Memory B cell (primary cell): ENCODE measurements around the gene WIPF3.

Experiments
- ATAC-seq: fragments of 150-1000 bp; cut with Tn5 transposase; 2 replicates; pipeline ENCODE4 v1.10.0; 2021; ENCODE audit warnings: low read depth, mild to moderate bottlenecking, moderate library complexity
- DNase-seq, 2 donors: peaks; one replicate each; pipeline ENCODE4 v3.0.0; 2022; ENCODE audit warnings: low spot score in 2 of 2
- H3K27ac Mint-ChIP-seq: one replicate; pipeline ENCODE4 v1.8.0; 2022; ENCODE audit warnings: mild to moderate bottlenecking, moderate library complexity, mixed read lengths
- H3K27me3 Mint-ChIP-seq: one replicate; pipeline ENCODE4 v1.8.0; 2022; ENCODE audit warnings: mixed read lengths
- H3K36me3 Mint-ChIP-seq: one replicate; pipeline ENCODE4 v1.8.0; 2022; ENCODE audit warnings: mild to moderate bottlenecking, mixed read lengths
- H3K4me1 Mint-ChIP-seq: one replicate; pipeline ENCODE4 v1.8.0; 2022; ENCODE audit warnings: mixed read lengths
- H3K4me3 Mint-ChIP-seq: one replicate; pipeline ENCODE4 v1.8.0; 2022; ENCODE audit warnings: mild to moderate bottlenecking, moderate library complexity, mixed read lengths
- H3K9me3 Mint-ChIP-seq: one replicate; pipeline ENCODE4 v1.8.0; 2022; ENCODE audit warnings: mixed read lengths

WIPF3 gene

DNA sequence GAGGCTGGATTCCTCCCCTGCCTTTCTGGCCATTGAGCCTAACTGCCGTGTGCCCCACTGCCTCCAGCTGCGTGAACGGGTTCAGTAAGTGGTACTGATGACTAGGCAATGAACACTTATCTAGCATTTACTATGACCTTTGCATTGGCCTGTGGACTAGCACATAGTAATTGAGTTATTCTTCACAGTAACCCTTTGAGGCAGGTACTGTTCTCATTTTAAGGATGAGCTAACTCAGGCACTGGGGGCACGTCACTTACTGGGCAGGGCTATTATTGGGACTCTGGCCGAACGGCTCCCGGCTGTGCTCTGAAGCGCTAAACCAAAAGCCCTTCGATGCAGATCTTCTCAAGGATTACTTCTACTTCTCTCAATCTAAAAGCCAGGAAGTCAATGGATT, 38.3 kb downstream of the WIPF3 start:
- Mint-ChIP-seq H3K36me3 (no peaks in the 10 kb centered on the region), H3K9me3 (no peaks in the 10 kb centered on the region), H3K4me1 (no peaks in the 10 kb centered on the region), H3K27me3 (peaks cover 14% of the 10 kb centered on the region), H3K4me3 (no peak overlapping the region), H3K27ac (no peak overlapping the region)
- ATAC-seq (no peak), DNase-seq (no peak)

DNA sequence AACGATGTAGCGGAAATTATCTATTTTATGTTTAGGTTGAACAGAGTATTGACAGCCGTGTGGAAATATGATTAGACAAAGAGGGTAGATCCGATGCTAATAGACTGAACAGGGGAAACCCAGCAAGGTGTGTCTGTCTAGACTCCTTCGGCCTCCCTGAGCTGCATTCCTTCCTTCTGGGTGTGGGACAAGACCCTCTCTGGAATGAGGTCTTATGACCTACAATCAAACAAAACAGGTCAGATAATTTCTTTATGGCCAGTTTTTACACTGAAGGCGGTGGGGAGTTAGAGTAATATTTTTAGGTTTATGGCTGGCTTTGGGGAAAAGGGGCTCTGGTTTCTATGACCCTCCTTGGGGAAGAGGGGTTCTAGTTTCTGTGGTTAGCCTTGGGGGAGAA, 41.2 kb downstream of the WIPF3 start:
- ATAC-seq (no peak), DNase-seq (no peak)
- no peak overlapping the region for H3K4me3 Mint-ChIP-seq
- H3K36me3 Mint-ChIP-seq: no peaks in the 10 kb centered on the region
- H3K27me3 Mint-ChIP-seq: peaks cover 18% of the 10 kb centered on the region
- H3K9me3 Mint-ChIP-seq: no peaks in the 10 kb centered on the region
- H3K4me1 Mint-ChIP-seq: no peaks in the 10 kb centered on the region
- no peak overlapping the region for H3K27ac Mint-ChIP-seq

DNA sequence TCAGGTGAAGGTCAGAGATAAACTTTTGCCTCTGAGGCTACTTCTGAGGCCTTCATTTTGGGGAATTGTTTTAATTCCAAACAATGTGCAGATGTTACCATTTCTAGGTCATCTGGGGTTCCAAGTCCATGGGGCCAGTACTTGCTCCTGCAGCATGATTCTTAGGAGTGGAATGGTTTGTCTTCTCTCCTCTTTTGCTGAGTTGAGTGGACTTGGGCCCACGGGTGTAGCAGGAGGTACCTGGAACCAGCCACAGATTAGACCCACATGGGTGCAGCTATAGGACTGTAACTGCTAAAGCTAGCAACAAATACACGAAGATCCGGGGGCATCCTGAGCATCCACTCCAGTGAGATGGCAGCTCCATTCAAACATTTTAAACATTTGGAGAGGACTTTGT, 41.6 kb downstream of the WIPF3 start:
- Mint-ChIP-seq H3K27me3 (peaks cover 17% of the 10 kb centered on the region), H3K27ac (no peak overlapping the region), H3K36me3 (no peaks in the 10 kb centered on the region), H3K4me1 (no peaks in the 10 kb centered on the region), H3K4me3 (no peak overlapping the region), H3K9me3 (no peaks in the 10 kb centered on the region)
- DNase-seq: no peak
- no peak for ATAC-seq

DNA sequence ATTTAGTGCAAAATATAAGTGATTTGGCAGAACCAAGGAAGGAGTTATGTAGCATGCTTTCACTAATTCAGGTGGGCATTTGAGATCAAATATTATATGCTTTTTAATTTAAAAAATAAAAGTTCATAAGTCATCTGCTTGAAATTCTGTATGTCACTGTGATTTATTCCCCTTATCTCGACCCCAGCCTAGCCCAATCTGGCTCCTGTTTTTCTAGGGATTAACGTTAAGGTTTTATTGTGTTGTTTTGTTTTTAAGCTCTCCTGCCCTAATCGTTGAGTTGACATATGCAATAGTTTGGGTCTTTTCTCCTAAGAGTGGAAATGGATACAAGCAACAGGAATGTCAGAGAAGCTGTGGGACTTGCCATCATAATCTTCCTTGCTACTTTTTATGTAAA, 42.6 kb downstream of the WIPF3 start:
- DNase-seq (no peak), ATAC-seq (no peak)
- H3K9me3 Mint-ChIP-seq: no peaks in the 10 kb centered on the region
- H3K27ac Mint-ChIP-seq: no peak overlapping the region
- no peaks in the 10 kb centered on the region for H3K4me1 Mint-ChIP-seq
- no peak overlapping the region for H3K4me3 Mint-ChIP-seq
- no peaks in the 10 kb centered on the region for H3K36me3 Mint-ChIP-seq
- peaks cover 11% of the 10 kb centered on the region for H3K27me3 Mint-ChIP-seq

DNA sequence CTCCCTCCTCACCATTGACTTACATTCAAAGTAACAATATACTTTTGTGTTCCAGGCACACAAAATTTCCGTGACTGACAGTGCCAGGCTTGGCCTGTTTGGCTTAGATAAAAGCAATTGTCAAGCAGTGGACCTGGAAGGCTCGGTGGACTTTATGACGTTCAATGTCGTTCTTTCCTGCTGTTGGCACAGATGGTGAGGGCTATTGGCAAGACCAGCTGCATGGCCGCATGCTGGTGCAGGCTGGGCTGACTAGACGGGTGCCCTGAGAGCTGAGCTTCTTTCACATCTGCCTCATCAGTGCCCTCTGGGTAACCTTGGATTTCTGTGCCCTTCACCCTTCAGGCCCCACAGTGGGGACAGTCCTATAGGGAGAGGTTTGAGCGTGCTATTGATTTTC, 45.2 kb downstream of the WIPF3 start:
- Mint-ChIP-seq H3K9me3 (no peaks in the 10 kb centered on the region), H3K27me3 (peaks cover 7% of the 10 kb centered on the region)

DNA sequence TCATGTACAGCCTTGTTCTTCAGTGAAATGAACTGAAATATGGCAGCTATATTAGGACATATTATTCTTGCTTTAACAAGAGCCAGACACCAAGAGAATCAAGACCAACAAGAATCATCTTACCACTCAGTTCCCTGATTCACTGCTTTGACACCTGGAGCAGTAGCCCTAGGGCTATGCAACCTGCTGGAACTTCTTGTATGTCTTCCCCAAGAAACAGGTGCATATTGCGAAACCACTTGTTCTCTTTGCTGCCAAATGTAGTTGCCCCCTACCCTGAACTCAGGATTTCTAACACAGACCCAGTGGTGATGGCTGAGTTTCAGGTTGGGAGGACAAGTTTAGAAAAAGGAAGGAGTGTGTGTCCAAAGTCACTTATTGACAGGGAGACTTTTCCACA, 46.1 kb downstream of the WIPF3 start:
- DNase-seq: no peak
- Mint-ChIP-seq H3K4me1 (no peaks in the 10 kb centered on the region), H3K36me3 (no peaks in the 10 kb centered on the region), H3K27me3 (peaks cover 7% of the 10 kb centered on the region), H3K9me3 (no peaks in the 10 kb centered on the region), H3K4me3 (no peak overlapping the region), H3K27ac (no peak overlapping the region)
- ATAC-seq: no peak

More for the DNA sequence above, 45.2 kb downstream of the WIPF3 start:
- H3K4me3 Mint-ChIP-seq: no peak overlapping the region
- H3K27ac Mint-ChIP-seq: no peak overlapping the region
- no peaks in the 10 kb centered on the region for H3K36me3 Mint-ChIP-seq
- ATAC-seq: no peak
- no peaks in the 10 kb centered on the region for H3K4me1 Mint-ChIP-seq
- no peak for DNase-seq

DNA sequence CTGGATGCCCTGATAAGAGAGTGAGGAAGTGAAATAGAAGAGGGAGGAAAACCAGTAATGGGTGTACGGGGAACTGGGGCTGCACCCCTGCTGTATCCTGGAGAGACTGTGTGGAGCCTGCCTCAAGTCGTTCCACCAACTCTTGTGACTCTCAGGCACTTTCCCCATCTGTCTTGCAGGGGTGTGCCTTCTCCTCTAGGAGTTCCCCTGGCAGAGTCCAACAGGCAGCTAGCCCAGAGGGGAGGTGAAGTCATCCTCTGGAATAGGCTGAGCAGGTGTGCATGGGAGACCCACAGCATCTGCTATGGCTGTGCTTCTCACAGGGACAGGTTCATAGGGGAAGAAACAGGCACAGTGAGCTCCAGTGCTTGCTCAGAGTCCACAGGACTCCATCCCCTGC, 46.8 kb downstream of the WIPF3 start:
- H3K36me3 Mint-ChIP-seq: no peaks in the 10 kb centered on the region
- DNase-seq: no peak
- no peaks in the 10 kb centered on the region for H3K4me1 Mint-ChIP-seq
- H3K9me3 Mint-ChIP-seq: no peaks in the 10 kb centered on the region
- no peak overlapping the region for H3K27ac Mint-ChIP-seq
- no peak overlapping the region for H3K4me3 Mint-ChIP-seq
- no peak for ATAC-seq
- peaks cover 7% of the 10 kb centered on the region for H3K27me3 Mint-ChIP-seq

DNA sequence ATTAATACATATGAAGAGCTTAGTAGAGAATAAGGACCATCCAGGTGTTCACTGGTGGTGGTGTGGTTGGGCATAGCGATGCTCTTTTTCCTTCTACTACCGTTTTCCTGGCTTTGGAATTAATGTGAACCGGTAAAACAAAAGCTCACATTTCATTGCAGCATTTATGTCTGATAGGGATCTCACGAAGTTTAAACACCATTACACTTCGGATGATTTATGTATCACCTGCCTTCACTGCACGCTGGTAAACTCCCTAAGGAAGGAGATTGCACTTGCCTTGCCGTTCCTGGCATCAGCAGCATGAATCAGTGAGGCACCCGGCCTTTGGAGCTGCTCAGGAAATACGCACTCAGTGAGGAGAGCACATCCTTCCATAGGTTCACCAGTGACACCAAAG, 47.5 kb downstream of the WIPF3 start:
- no peaks in the 10 kb centered on the region for H3K36me3 Mint-ChIP-seq
- no peak for DNase-seq
- H3K27me3 Mint-ChIP-seq: peaks cover 6% of the 10 kb centered on the region
- no peaks in the 10 kb centered on the region for H3K4me1 Mint-ChIP-seq
- no peak overlapping the region for H3K27ac Mint-ChIP-seq
- no peak for ATAC-seq
- no peaks in the 10 kb centered on the region for H3K9me3 Mint-ChIP-seq
- no peak overlapping the region for H3K4me3 Mint-ChIP-seq

DNA sequence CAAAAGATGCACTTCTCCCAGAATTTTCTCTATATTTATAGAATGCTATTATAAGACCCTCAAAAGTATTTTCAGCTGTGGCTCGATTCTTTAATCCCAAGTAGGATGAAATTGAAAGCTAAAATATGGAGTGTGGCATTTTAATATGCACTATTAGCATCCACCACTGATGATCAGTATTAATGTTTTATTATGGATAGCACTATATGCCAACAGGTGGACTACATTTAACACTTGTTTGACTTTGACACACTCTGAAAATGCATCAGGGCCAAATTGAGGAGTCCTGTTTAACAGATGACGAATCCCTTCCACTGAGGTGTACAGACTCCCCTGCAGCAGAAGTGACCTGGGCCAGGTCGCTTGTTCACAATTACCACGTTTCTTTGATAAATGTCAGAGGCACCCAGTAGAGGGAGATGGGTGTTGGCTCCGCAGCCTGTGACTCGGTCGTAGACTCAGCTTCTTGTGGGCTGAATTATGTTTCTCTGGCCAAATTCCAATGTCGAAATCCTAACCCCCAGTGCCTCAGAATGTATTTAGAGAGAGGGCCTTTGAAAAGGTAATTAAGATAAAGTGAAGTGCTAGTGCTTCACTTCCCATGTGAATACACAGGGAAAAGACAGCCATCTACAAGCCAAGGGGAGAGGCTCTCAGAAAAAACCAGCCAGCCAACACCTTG, 48.1 kb downstream of the WIPF3 start:
- Mint-ChIP-seq H3K27me3 (peaks cover 8% of the 10 kb centered on the region), H3K27ac (no peak overlapping the region), H3K4me3 (no peak overlapping the region), H3K9me3 (no peaks in the 10 kb centered on the region), H3K4me1 (peaks cover 2% of the 10 kb centered on the region), H3K36me3 (no peaks in the 10 kb centered on the region)
- no peak for ATAC-seq
- no peak for DNase-seq

DNA sequence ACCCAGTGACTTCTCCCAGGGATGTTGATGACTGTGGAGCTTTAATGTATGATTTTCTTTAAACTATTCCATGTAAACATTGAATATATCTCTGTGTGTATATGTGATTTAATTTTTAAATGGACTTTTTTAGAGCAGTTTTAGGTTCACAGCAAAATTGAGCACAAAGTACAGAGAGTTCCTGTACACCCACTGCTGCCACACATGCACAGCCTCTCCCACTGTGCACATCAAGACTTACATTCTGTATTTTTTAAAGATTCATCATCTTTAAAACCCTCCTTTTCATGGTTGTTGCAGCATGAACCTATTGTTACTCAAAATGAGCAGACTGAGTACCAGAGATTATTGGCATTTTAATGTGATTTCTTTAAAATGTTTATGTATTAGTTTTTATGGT, 51.3 kb downstream of the WIPF3 start:
- ATAC-seq: no peak
- no peak overlapping the region for H3K4me3 Mint-ChIP-seq

DNA sequence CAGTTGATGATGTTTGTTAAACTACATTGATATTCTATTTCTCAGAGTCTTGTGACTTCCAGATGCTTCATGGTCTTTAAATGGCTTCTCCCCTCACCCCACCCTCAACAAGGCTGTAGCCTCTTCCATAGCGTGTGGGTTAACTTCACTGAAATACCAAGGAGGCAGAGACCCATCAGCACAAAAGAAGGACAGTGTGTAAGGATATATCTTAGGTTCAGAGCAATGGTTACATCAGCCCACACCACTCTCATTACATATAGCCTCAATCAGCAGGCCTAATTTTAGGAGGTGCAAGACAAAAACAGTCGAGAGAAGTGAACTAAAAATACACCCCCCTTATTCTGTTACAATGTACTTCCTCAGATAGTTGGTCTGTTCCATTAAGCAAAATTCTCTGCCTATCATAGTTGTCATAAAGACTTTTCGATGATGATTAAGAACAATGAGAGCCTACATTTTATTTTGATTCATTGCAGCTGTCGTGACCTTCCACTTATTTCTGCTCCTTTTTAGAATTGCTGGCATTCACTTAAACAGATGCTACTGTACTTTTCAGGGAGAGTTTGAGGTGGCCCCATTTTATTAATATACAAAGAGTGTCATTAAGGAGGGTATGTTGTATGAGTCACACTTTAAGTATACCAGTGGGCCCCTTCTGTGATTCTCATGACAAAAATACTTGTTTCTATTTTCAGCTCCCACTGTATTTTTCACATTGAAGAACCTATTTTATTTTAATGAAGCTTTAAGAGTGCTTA, 52.1 kb downstream of the WIPF3 start:
- Mint-ChIP-seq H3K27ac (no peak overlapping the region), H3K36me3 (no peaks in the 10 kb centered on the region), H3K4me1 (peaks cover 2% of the 10 kb centered on the region), H3K27me3 (peaks cover 6% of the 10 kb centered on the region), H3K9me3 (no peaks in the 10 kb centered on the region), H3K4me3 (no peak overlapping the region)
- ATAC-seq: no peak
- DNase-seq: no peak

More for the DNA sequence above, 51.3 kb downstream of the WIPF3 start:
- no peaks in the 10 kb centered on the region for H3K9me3 Mint-ChIP-seq
- no peak overlapping the region for H3K27ac Mint-ChIP-seq
- peaks cover 2% of the 10 kb centered on the region for H3K4me1 Mint-ChIP-seq
- no peaks in the 10 kb centered on the region for H3K36me3 Mint-ChIP-seq
- no peak for DNase-seq
- peaks cover 6% of the 10 kb centered on the region for H3K27me3 Mint-ChIP-seq

DNA sequence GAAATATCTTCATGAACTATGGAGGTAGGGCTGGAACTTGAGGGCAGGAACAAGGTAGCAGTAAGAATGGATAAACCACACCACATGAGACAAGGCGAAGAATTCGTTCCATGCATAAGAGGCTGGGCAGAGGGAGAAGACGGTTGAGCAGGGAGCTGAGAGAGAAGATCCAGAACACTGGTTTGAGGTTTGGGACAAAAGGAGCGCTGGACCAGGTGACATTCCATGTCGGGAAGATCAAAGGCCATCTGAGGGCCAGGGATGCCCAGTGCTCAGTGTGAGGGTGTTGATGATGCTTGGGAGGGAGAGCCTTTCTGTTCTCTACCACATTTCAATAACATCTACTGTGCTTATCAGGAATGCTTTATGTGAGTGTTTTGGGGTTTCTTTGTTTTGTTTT, 52.8 kb downstream of the WIPF3 start:
- DNase-seq (no peak), ATAC-seq (no peak)
- Mint-ChIP-seq H3K4me1 (peaks cover 2% of the 10 kb centered on the region), H3K4me3 (no peak overlapping the region), H3K9me3 (no peaks in the 10 kb centered on the region), H3K27me3 (peaks cover 6% of the 10 kb centered on the region), H3K27ac (no peak overlapping the region), H3K36me3 (no peaks in the 10 kb centered on the region)

DNA sequence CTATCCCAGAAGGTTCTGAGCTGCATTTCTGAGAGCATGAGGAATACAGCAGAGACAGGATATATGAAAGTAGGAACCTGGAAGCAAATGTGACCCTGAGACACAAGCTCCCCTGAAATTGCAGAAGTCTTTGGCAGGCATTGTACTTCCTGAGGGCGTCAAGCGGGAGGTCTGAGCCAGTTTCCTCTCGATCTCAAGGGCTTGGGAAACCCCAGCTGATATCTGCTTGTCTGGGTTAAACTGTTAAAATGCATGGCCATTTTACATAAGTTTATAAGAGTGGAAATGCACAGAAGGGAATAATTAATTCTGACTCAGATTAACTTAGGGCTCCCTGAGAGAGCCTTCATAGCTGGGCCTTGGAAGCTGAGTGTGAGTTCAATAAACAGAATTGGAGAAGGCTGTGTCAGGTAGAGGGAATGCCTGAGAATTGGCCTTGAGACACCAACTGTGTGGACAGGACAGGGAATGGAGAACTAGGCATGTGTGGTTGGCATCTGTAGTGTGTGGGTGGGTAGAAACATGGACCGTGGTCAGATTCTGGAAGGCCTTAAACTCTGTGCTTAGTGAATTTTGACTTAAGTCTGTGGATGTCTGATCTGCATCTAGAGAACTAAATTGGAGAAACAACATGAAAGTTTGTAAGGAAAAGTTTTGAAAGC, 53.3 kb downstream of the WIPF3 start:
- Mint-ChIP-seq H3K36me3 (no peaks in the 10 kb centered on the region), H3K4me1 (peaks cover 2% of the 10 kb centered on the region), H3K9me3 (no peaks in the 10 kb centered on the region), H3K4me3 (no peak overlapping the region), H3K27ac (no peak overlapping the region), H3K27me3 (peaks cover 6% of the 10 kb centered on the region)
- no peak for DNase-seq
- ATAC-seq: no peak

DNA sequence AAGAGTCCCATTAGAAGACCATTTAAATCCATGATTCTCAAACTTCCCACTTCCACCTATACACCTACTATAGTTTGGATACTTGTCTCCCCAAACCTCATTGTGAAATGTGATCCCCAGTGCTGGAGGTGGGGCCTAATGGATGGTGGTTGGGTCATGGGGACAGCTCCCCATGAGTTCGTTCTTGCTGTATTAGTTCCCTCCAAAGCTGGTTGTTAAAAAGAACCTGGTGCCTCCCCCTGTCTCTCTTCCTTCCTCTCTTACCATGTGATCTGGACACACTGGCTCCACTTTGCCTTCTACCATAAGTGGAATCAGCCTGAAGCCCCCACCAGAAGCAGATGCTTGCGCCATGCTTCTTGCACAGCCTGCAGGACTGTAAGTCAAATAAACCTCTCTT, 53.9 kb downstream of the WIPF3 start:
- ATAC-seq (no peak), DNase-seq (no peak)
- Mint-ChIP-seq H3K27me3 (peaks cover 5% of the 10 kb centered on the region), H3K36me3 (no peaks in the 10 kb centered on the region), H3K27ac (no peak overlapping the region), H3K4me3 (no peak overlapping the region), H3K4me1 (peaks cover 2% of the 10 kb centered on the region), H3K9me3 (no peaks in the 10 kb centered on the region)
